ENCODE data around the gene PICK1.

DNA sequence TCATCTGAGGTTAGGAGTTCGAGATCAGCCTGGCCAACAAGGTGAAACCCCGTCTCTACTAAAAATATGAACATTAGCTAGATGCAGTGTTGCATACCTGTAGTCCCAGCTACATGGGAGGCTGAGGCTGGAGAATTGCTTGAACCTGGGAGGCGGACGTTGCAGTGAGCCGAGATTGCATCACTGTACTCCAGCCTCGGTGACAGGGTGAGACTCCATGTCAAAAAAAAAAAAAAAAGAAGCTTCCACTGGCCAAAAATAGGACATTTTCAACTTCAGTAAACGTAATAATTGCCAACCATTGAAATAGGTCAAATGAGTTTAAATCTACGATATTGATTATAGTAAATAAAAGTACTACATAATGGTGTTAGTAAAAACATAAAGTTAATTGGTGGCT lies 46.4 kb downstream of the PICK1 start:
- TF ChIP-seq POLR2A (IDR thresholded peaks at IDR 0.05), result no peak
- TF ChIP-seq, protein P1, sequence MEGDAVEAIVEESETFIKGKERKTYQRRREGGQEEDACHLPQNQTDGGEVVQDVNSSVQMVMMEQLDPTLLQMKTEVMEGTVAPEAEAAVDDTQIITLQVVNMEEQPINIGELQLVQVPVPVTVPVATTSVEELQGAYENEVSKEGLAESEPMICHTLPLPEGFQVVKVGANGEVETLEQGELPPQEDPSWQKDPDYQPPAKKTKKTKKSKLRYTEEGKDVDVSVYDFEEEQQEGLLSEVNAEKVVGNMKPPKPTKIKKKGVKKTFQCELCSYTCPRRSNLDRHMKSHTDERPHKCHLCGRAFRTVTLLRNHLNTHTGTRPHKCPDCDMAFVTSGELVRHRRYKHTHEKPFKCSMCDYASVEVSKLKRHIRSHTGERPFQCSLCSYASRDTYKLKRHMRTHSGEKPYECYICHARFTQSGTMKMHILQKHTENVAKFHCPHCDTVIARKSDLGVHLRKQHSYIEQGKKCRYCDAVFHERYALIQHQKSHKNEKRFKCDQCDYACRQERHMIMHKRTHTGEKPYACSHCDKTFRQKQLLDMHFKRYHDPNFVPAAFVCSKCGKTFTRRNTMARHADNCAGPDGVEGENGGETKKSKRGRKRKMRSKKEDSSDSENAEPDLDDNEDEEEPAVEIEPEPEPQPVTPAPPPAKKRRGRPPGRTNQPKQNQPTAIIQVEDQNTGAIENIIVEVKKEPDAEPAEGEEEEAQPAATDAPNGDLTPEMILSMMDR (IDR thresholded peaks at IDR 0.05), result no peak
